Measurements from ENCODE around the gene SSBP2. TPM values are rescaled to one million over a fixed set of nuclear protein-coding genes. Genes with fewer than 3 reads are reported as not detected.

The SSBP2 gene
- total RNA-seq, 2 experiments from 2014 or later: 13.0 to 14.2 TPM

GRCh38 chr5:81779916-81780266 lies 29.0 kb upstream of the SSBP2 start:
- POLR2A ChIA-PET: interaction anchor here (1.2 to 2.2 kb wide), 2 partner anchors 29 to 58 kb away, joined by 3 to 12 read pairs; partner anchors contain the start of gene SSBP2
- Mint-ChIP-seq H3K4me3 (peak overlapping the region; percentile 70), H3K9me3 (no peaks in the 10 kb centered on the region), H3K27ac (peak overlapping the region; percentile 72), H3K36me3 (peaks cover 1% of the 10 kb centered on the region), H3K4me1 (ENCODE audit: low read depth) (peaks cover 19% of the 10 kb centered on the region), H3K27me3 (no peaks in the 10 kb centered on the region)
- intact Hi-C loops (cut with micrococcal nuclease): loop anchor here (1.0 kb wide), 1 partner anchor 29 kb away; the partner anchor contains the start of gene SSBP2
- no peak for DNase-seq
- CTCF ChIA-PET: interaction anchor here (1.2 kb wide), 1 partner anchor 77 kb away, joined by 6 read pairs; no protein-coding TSS in a partner anchor

DNA sequence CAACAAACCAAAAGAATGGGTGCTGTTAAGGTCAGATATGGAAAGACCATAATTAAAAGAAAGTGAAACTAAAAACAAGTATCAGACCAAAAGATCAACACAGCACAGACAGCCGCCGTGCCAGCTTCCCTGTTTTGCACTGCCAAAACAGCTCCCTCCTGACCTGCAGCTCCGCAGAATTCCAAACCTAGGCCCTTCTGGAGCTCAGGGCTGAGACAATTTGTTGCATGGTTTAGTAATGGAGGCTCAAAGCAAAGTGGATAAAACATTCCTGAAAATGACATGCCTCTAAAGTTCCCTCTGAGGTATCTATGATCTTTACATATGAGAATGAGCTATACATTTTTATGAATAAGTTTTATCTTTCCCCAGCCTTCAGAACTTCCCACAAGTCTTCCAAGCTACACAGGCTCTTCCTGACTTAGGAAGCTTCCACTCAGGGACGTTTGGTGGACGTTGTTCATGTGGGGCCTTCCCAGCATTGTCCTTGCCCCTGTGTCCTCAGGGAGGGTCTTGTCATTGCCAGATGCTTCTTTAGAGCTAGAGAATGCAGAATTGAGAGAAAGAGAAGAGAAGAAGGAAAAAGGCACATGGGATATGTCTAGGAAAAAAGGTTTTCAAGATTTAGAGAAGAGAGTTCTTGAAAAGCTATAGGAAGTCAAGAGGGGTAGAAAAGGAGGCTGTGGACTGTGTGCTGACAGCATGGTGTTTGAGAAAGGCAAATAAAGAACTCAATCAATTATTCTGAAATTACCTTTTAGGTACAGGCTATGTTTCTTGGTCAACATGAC lies 28.4 kb upstream of the SSBP2 start:
- Mint-ChIP-seq H3K9me3 (no peaks in the 10 kb centered on the region), H3K4me3 (peak overlapping the region; percentile 70), H3K36me3 (peaks cover 1% of the 10 kb centered on the region), H3K4me1 (ENCODE audit: low read depth) (peaks cover 19% of the 10 kb centered on the region), H3K27me3 (no peaks in the 10 kb centered on the region), H3K27ac (peak overlapping the region; percentile 72)
- POLR2A ChIA-PET: interaction anchor here (1.0 to 2.2 kb wide), 4 partner anchors 28 to 72 kb away, joined by 3 to 12 read pairs (median 5); partner anchors contain the start of gene SSBP2
- peak; percentile 50 for DNase-seq
- intact Hi-C loops (cut with micrococcal nuclease): loop anchor here (1.0 kb wide), 1 partner anchor 28 kb away; the partner anchor contains the start of gene SSBP2
- CTCF ChIA-PET: interaction anchor here (1.2 to 1.3 kb wide), 3 partner anchors 29 to 272 kb away, joined by 4 to 6 read pairs (median 6); partner anchors contain the start of gene SSBP2

GRCh38 chr5:81778642-81779041 lies 27.7 kb upstream of the SSBP2 start:
- no peaks in the 10 kb centered on the region for H3K9me3 Mint-ChIP-seq
- H3K27ac Mint-ChIP-seq: peak overlapping the region; percentile 72
- H3K4me3 Mint-ChIP-seq: peak overlapping the region; percentile 70
- CTCF ChIA-PET: interaction anchor here (1.2 to 1.3 kb wide), 3 partner anchors 28 to 272 kb away, joined by 4 to 6 read pairs (median 6); partner anchors contain the start of gene SSBP2
- POLR2A ChIA-PET: interaction anchor here (1.0 to 2.2 kb wide), 3 partner anchors 28 to 73 kb away, joined by 3 to 12 read pairs (median 7); partner anchors contain the start of gene SSBP2
- intact Hi-C loops (cut with micrococcal nuclease): loop anchor here (1.0 kb wide), 1 partner anchor 27 kb away; the partner anchor contains the start of gene SSBP2
- H3K27me3 Mint-ChIP-seq: no peaks in the 10 kb centered on the region
- peaks cover 1% of the 10 kb centered on the region for H3K36me3 Mint-ChIP-seq
- peak; percentile 16 for DNase-seq
- peaks cover 19% of the 10 kb centered on the region for H3K4me1 Mint-ChIP-seq (ENCODE audit: low read depth)

GRCh38 chr5:81776258-81776657 lies 25.4 kb upstream of the SSBP2 start:
- H3K4me3 Mint-ChIP-seq: no peak overlapping the region
- H3K27me3 Mint-ChIP-seq: no peaks in the 10 kb centered on the region
- ChIA-PET POLR2A (no interaction called here), CTCF (interaction anchor here (0.6 kb wide), 1 partner anchor 155 kb away, joined by 3 read pairs; no protein-coding TSS in a partner anchor)
- peaks cover 19% of the 10 kb centered on the region for H3K4me1 Mint-ChIP-seq (ENCODE audit: low read depth)
- no peak for DNase-seq
- intact Hi-C loops (cut with micrococcal nuclease): no loop called here
- no peaks in the 10 kb centered on the region for H3K9me3 Mint-ChIP-seq
- no peak overlapping the region for H3K27ac Mint-ChIP-seq
- peaks cover 1% of the 10 kb centered on the region for H3K36me3 Mint-ChIP-seq

DNA sequence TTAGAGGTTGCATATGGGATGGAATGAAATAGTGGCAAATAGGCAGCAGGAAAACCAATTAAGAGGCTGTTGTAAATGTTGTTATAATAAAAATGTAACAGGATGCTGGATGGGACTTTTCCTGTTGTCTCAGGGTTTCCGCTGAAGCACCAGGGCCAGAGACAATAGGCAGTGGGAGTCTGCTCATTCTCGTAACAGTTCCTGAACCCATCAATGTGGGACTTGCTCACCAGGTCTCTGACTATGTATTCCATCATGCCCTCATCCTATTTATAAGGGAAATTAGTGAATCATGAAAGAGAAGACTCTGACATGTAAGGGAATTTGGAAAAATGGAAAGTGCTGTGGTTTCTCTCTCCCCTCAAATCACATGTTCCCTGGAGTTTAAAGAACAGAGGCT lies 23.5 kb upstream of the SSBP2 start:
- H3K4me1 Mint-ChIP-seq (ENCODE audit: low read depth): peaks cover 12% of the 10 kb centered on the region

GRCh38 chr5:81773574-81773973 lies 22.7 kb upstream of the SSBP2 start:
- Mint-ChIP-seq H3K27me3 (no peaks in the 10 kb centered on the region), H3K4me3 (no peak overlapping the region), H3K9me3 (no peaks in the 10 kb centered on the region), H3K4me1 (ENCODE audit: low read depth) (peaks cover 11% of the 10 kb centered on the region), H3K27ac (no peak overlapping the region), H3K36me3 (peaks cover 1% of the 10 kb centered on the region)
- ChIA-PET CTCF (interaction anchor here (0.6 kb wide), 1 partner anchor 63 kb away, joined by 4 read pairs; no protein-coding TSS in a partner anchor), POLR2A (no interaction called here)
- DNase-seq: no peak
- intact Hi-C loops (cut with micrococcal nuclease): no loop called here

More for the DNA sequence above, 23.5 kb upstream of the SSBP2 start:
- intact Hi-C loops (cut with micrococcal nuclease): no loop called here
- CTCF ChIA-PET: no interaction called here
- H3K9me3 Mint-ChIP-seq: no peaks in the 10 kb centered on the region
- DNase-seq: no peak
- POLR2A ChIA-PET: no interaction called here
- H3K27ac Mint-ChIP-seq: no peak overlapping the region
- no peaks in the 10 kb centered on the region for H3K27me3 Mint-ChIP-seq
- no peak overlapping the region for H3K4me3 Mint-ChIP-seq
- H3K36me3 Mint-ChIP-seq: peaks cover 1% of the 10 kb centered on the region

DNA sequence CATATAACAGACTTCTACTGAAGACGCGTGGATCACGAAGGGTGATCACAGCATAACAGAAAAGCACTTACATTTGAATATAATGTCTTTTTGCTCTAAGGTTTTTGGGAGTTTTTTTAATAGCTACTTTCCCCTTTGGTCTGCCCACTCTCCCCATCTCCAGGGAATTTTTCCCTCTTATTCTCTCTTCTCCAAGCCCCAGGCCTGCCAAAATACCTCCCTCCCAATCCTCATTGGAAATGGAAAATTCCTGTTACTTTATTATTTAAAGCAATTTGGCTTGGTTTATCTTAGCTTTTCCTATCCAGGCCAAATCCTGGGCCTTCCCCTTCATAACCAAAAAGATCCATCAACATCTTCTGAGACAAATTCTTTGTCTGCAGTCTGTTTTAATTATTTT lies 22.3 kb upstream of the SSBP2 start:
- ChIA-PET CTCF (no interaction called here), POLR2A (no interaction called here)
- Mint-ChIP-seq H3K9me3 (no peaks in the 10 kb centered on the region), H3K36me3 (no peaks in the 10 kb centered on the region), H3K27me3 (no peaks in the 10 kb centered on the region), H3K27ac (no peak overlapping the region), H3K4me1 (ENCODE audit: low read depth) (peaks cover 7% of the 10 kb centered on the region), H3K4me3 (no peak overlapping the region)
- no peak for DNase-seq
- intact Hi-C loops (cut with micrococcal nuclease): no loop called here

DNA sequence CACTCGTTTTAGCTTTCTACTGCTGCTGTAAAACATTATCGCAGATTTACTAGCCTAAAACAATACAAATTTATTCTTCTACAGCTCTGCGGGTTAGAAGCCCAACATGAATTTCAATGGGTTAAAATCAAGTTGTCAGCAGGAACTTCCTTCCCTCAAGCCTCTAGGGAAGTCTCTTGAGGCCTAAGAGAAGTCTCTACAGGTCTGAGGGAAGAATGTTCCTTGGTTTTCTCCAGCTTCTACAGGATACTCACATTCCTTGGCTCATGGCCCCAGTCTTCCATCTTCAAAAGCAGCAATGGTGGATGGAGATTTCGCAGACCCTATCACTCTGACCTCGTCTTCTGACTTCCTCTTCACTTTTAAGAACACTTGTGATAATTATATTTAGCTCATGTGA lies 21.6 kb upstream of the SSBP2 start:
- no peak for DNase-seq
- POLR2A ChIA-PET: no interaction called here
- peaks cover 4% of the 10 kb centered on the region for H3K4me1 Mint-ChIP-seq (ENCODE audit: low read depth)
- CTCF ChIA-PET: interaction anchor here (0.9 kb wide), 1 partner anchor 10 kb away, joined by 3 read pairs; no protein-coding TSS in a partner anchor
- H3K36me3 Mint-ChIP-seq: no peaks in the 10 kb centered on the region
- no peaks in the 10 kb centered on the region for H3K9me3 Mint-ChIP-seq
- no peak overlapping the region for H3K4me3 Mint-ChIP-seq
- intact Hi-C loops (cut with micrococcal nuclease): no loop called here
- H3K27ac Mint-ChIP-seq: no peak overlapping the region
- no peaks in the 10 kb centered on the region for H3K27me3 Mint-ChIP-seq

GRCh38 chr5:81768935-81769452 lies 18.1 kb upstream of the SSBP2 start:
- H3K4me1 Mint-ChIP-seq (ENCODE audit: low read depth): peaks cover 3% of the 10 kb centered on the region
- no peak overlapping the region for H3K27ac Mint-ChIP-seq
- ChIA-PET POLR2A (no interaction called here), CTCF (interaction anchor here (0.6 kb wide), 1 partner anchor 192 kb away, joined by 3 read pairs; no protein-coding TSS in a partner anchor)
- H3K27me3 Mint-ChIP-seq: no peaks in the 10 kb centered on the region
- intact Hi-C loops (cut with micrococcal nuclease): no loop called here
- H3K9me3 Mint-ChIP-seq: no peaks in the 10 kb centered on the region
- H3K4me3 Mint-ChIP-seq: no peak overlapping the region
- no peak for DNase-seq
- H3K36me3 Mint-ChIP-seq: no peaks in the 10 kb centered on the region

GRCh38 chr5:81767938-81768337 lies 17.0 kb upstream of the SSBP2 start:
- H3K4me1 Mint-ChIP-seq (ENCODE audit: low read depth): peaks cover 3% of the 10 kb centered on the region
- POLR2A ChIA-PET: no interaction called here

GRCh38 chr5:81767097-81767496 lies 16.2 kb upstream of the SSBP2 start:
- CTCF ChIA-PET: no interaction called here
- H3K9me3 Mint-ChIP-seq: no peaks in the 10 kb centered on the region
- no peak overlapping the region for H3K27ac Mint-ChIP-seq
- intact Hi-C loops (cut with micrococcal nuclease): no loop called here
- no peaks in the 10 kb centered on the region for H3K36me3 Mint-ChIP-seq
- no peak for DNase-seq
- POLR2A ChIA-PET: no interaction called here
- H3K4me1 Mint-ChIP-seq (ENCODE audit: low read depth): peaks cover 3% of the 10 kb centered on the region
- H3K27me3 Mint-ChIP-seq: no peaks in the 10 kb centered on the region
- H3K4me3 Mint-ChIP-seq: no peak overlapping the region

More at GRCh38 chr5:81767938-81768337, 17.0 kb upstream of the SSBP2 start:
- Mint-ChIP-seq H3K36me3 (no peaks in the 10 kb centered on the region), H3K27me3 (no peaks in the 10 kb centered on the region), H3K27ac (no peak overlapping the region), H3K4me3 (no peak overlapping the region), H3K9me3 (no peaks in the 10 kb centered on the region)
- CTCF ChIA-PET: no interaction called here
- intact Hi-C loops (cut with micrococcal nuclease): no loop called here
- no peak for DNase-seq

DNA sequence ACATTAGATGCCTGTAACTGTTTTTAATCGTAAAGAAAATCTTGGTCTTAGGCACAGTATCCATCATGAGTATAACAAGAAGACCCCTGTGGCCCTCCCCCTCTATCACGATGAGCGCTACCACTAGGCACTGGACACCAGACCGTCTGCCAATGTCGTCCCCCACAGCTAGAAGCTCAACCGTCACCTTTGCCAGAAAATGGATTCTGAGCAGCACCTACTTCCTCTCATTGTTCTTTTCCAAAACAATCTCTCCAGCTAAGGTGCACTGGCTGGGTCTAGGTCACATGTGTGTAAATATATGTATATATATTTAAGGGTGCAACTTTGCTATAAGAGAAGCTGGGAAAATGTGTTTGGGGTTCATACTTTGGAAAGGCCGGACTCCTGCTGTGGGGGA lies 15.7 kb upstream of the SSBP2 start:
- ChIA-PET POLR2A (no interaction called here), CTCF (interaction anchor here (0.7 kb wide), 1 partner anchor 90 kb away, joined by 3 read pairs; no protein-coding TSS in a partner anchor)
- Mint-ChIP-seq H3K27ac (no peak overlapping the region), H3K36me3 (no peaks in the 10 kb centered on the region), H3K9me3 (no peaks in the 10 kb centered on the region), H3K4me1 (ENCODE audit: low read depth) (peaks cover 5% of the 10 kb centered on the region), H3K4me3 (no peak overlapping the region), H3K27me3 (no peaks in the 10 kb centered on the region)
- intact Hi-C loops (cut with micrococcal nuclease): no loop called here
- no peak for DNase-seq
